Nephron (organoid): ENCODE measurements around the gene ZRANB1.
"Not testable (repeated sequence)": the region's sequence is repeated elsewhere in the genome, so short reads cannot be mapped to it uniquely, and the experiment has no call there.

Experiments used
- H3K27ac Mint-ChIP-seq, 3 experiments: 2 replicates each; pipeline ENCODE4 v1.8.0; 2020; ENCODE audit warnings: mixed read lengths in 3 of 3, mild to moderate bottlenecking in 2 of 3, moderate library complexity in 1 of 3
- H3K27me3 Mint-ChIP-seq: 2 replicates; pipeline ENCODE4 v1.8.0; 2021; ENCODE audit warnings: low read depth, mild to moderate bottlenecking, moderate library complexity, mixed read lengths
- H3K36me3 Mint-ChIP-seq: 2 replicates; pipeline ENCODE4 v1.8.0; 2020; ENCODE audit warnings: low read depth, mixed read lengths
- H3K4me1 Mint-ChIP-seq: 2 replicates; pipeline ENCODE4 v1.8.0; 2020; ENCODE audit warnings: mixed read lengths
- H3K4me3 Mint-ChIP-seq, 3 experiments: 2 replicates each; pipeline ENCODE4 v1.8.0; 2020; ENCODE audit warnings: mild to moderate bottlenecking in 3 of 3, mixed read lengths in 3 of 3, moderate library complexity in 2 of 3
- H3K9me3 Mint-ChIP-seq: 2 replicates; pipeline ENCODE4 v1.8.0; 2020; ENCODE audit warnings: mixed read lengths
- CTCF ChIP-seq, 3 experiments: fragments of 200-600 bp; sonication (generic); IDR thresholded peaks; one replicate each; pipeline ENCODE4 v1.5.0; 2021; ENCODE audit warnings: antibody characterized with exemption in 3 of 3; ENCODE audit not compliant: unreplicated experiment in 3 of 3

The ZRANB1 gene

GRCh38 chr10:124911124-124912067, 30.5 kb upstream of the ZRANB1 start:
- no peak overlapping the region for H3K4me3 Mint-ChIP-seq
- TF ChIP-seq CTCF (IDR thresholded peaks at IDR 0.05; ENCODE audit: unreplicated experiment in 3 of 3), result no peak
- peaks cover 23% of the 10 kb centered on the region for H3K4me1 Mint-ChIP-seq
- H3K27ac Mint-ChIP-seq, result peak overlapping the region; percentile 9 to 74 (median 58)
- peaks cover 4% of the 10 kb centered on the region for H3K27me3 Mint-ChIP-seq
- H3K36me3 Mint-ChIP-seq, result no peaks in the 10 kb centered on the region
- H3K9me3 Mint-ChIP-seq, result no peaks in the 10 kb centered on the region

- Mint-ChIP-seq H3K27ac (peak overlapping the region; percentile 9 to 74 (median 58)), H3K36me3 (no peaks in the 10 kb centered on the region), H3K27me3 (peaks cover 4% of the 10 kb centered on the region), H3K9me3 (no peaks in the 10 kb centered on the region), H3K4me3 (no peak overlapping the region), H3K4me1 (peaks cover 23% of the 10 kb centered on the region)
- no peak for TF ChIP-seq CTCF (IDR thresholded peaks at IDR 0.05; ENCODE audit: unreplicated experiment in 3 of 3)
Observed at GRCh38 chr10:124912101-124912886, 29.6 kb upstream of the ZRANB1 start.

- TF ChIP-seq CTCF (IDR thresholded peaks at IDR 0.05; ENCODE audit: unreplicated experiment in 3 of 3), result no peak
- Mint-ChIP-seq H3K4me1 (peaks cover 29% of the 10 kb centered on the region), H3K36me3 (no peaks in the 10 kb centered on the region), H3K27me3 (peaks cover 4% of the 10 kb centered on the region), H3K27ac (no peak overlapping the region), H3K9me3 (no peaks in the 10 kb centered on the region), H3K4me3 (no peak overlapping the region)
Observed at GRCh38 chr10:124913167-124913566, 28.8 kb upstream of the ZRANB1 start.

GRCh38 chr10:124914398-124914797, 27.5 kb upstream of the ZRANB1 start:
- H3K27ac Mint-ChIP-seq, H3K9me3 Mint-ChIP-seq, H3K4me3 Mint-ChIP-seq, H3K36me3 Mint-ChIP-seq, H3K27me3 Mint-ChIP-seq: not testable (repeated sequence)
- H3K4me1 Mint-ChIP-seq, result peaks cover 37% of the 10 kb centered on the region

GRCh38 chr10:124916098-124916584, 25.8 kb upstream of the ZRANB1 start:
- TF ChIP-seq CTCF (IDR thresholded peaks at IDR 0.05; ENCODE audit: unreplicated experiment in 3 of 3), result no peak
- Mint-ChIP-seq H3K4me1 (peaks cover 47% of the 10 kb centered on the region), H3K4me3 (peak overlapping the region; percentile 87 to 99 (median 96)), H3K27me3 (no peaks in the 10 kb centered on the region), H3K9me3 (no peaks in the 10 kb centered on the region), H3K36me3 (peaks cover 4% of the 10 kb centered on the region), H3K27ac (peak overlapping the region; percentile 96 to 99 (median 97))
